Panc1 (cell line): Measurements from ENCODE around the gene EYS. TPM values are rescaled to one million over a fixed set of nuclear protein-coding genes. Genes with fewer than 3 reads are reported as not detected.

Experiments used
- ATAC-seq: fragments of 200-7000 bp; cut with Tn5 transposase; 2 replicates; pipeline ENCODE4 v1.9.1; 2020; ENCODE audit warnings: mild to moderate bottlenecking, moderate library complexity
- Bru-seq: library from RNA; stranded (reverse); fragments of 400-500 nt; gene quantifications from one replicate; lab custom pipeline; 2021; lab: Mats Ljungman, UMichigan
- BruChase-seq, 2 experiments: library from RNA; stranded (reverse); fragments of 400-500 nt; gene quantifications; one replicate each; lab custom pipeline; 2021; lab: Mats Ljungman, UMichigan
- BruUV-seq: library from RNA; stranded (reverse); fragments of 400-500 nt; replicated peaks from 2 replicates; lab custom pipeline; 2021; lab: Mats Ljungman, UMichigan
- CTCF ChIA-PET: fragments of 300-600 bp; sonication (Branson Sonifier 250); formaldehyde crosslinking; loops from one replicate; lab custom pipeline; 2022; ENCODE audit warnings: antibody characterized with exemption; lab: Charles Lee
- POLR2A ChIA-PET: fragments of 300-600 bp; sonication (Branson Sonifier 250); formaldehyde crosslinking; loops from one replicate; lab custom pipeline; 2022; ENCODE audit warnings: antibody characterized with exemption; lab: Charles Lee
- DNase-seq: peaks from one replicate; pipeline ENCODE4 v3.0.0-alpha.2; 2010; ENCODE audit warnings: low read depth, low spot score
- H3K27ac ChIP-seq: 2 replicates; pipeline ENCODE4 v1.5.1; 2011; ENCODE audit warnings: mild to moderate bottlenecking, low read length, inconsistent platforms
- H3K27me3 ChIP-seq: fragments of 200-500 bp; sonication (Bioruptor generic); 2 replicates; pipeline ENCODE4 v1.6.0; 2014; ENCODE audit warnings: low read length, inconsistent platforms; ENCODE audit not compliant: control insufficient read depth, insufficient read depth
- H3K36me3 ChIP-seq: fragments of 200-500 bp; sonication (Bioruptor generic); 2 replicates; pipeline ENCODE4 v1.5.1; 2014; ENCODE audit warnings: inconsistent platforms, mild to moderate bottlenecking, low read length, moderate library complexity; ENCODE audit not compliant: control insufficient read depth, insufficient read depth
- H3K4me1 ChIP-seq: 2 replicates; pipeline ENCODE4 v1.5.1; 2011; ENCODE audit warnings: inconsistent platforms, mild to moderate bottlenecking, low read length, moderate library complexity; ENCODE audit not compliant: control insufficient read depth, insufficient read depth
- H3K4me3 ChIP-seq, 2 experiments: 2 replicates each; pipeline ENCODE4 v1.5.1; 2011 to 2012; ENCODE audit warnings: low read depth in 2 of 2, low read length in 2 of 2, mild to moderate bottlenecking in 2 of 2, inconsistent platforms in 1 of 2, moderate library complexity in 1 of 2
- H3K9me3 ChIP-seq: fragments of 200-500 bp; sonication (Bioruptor generic); 2 replicates; pipeline ENCODE4 v1.5.1; 2014; ENCODE audit warnings: low read depth, mild to moderate bottlenecking, inconsistent platforms, low read length, moderate library complexity; ENCODE audit not compliant: control insufficient read depth, insufficient read depth
- POLR2AphosphoS5 ChIP-seq: IDR thresholded peaks from 2 replicates; pipeline ENCODE4 v1.6.1; 2012; ENCODE audit warnings: mild to moderate bottlenecking, low read depth, low read length, moderate library complexity
- SIN3A ChIP-seq: IDR thresholded peaks from 2 replicates; pipeline ENCODE4 v1.6.1; 2012; ENCODE audit warnings: low read depth, mild to moderate bottlenecking, low read length, moderate library complexity, borderline replicate concordance; ENCODE audit not compliant: insufficient read depth
- TCF7L2 ChIP-seq: IDR thresholded peaks from 2 replicates; pipeline ENCODE4 v1.6.1; 2011; ENCODE audit warnings: mild to moderate bottlenecking, low read depth, low read length, inconsistent platforms
- in situ Hi-C: cut with HindIII; loops from 2 replicates; pipeline ENCODE4 v1.10.0; 2016; ENCODE audit warnings: low sequenced_read_pairs, low pct_unique_long_range_greater_than_20kb
- intact Hi-C: fragments of 100-400 bp; cut with micrococcal nuclease; formaldehyde crosslinking; loops from one replicate; pipeline ENCODE4 v1.10.0; 2022; ENCODE audit not compliant: unreplicated experiment
- long read RNA-seq: library from polyadenylated mRNA; unstranded; transcript quantifications from one replicate; pipeline ENCODE4 v2.0.0, GENCODE V29; 2021; ENCODE audit not compliant: unreplicated experiment
- polyA plus RNA-seq: library from polyadenylated mRNA; unstranded; fragments of >200 nt; gene quantifications from one replicate; pipeline ENCODE4 v1.2.1, GENCODE V29; 2012; ENCODE audit warnings: missing spikeins; ENCODE audit not compliant: insufficient read length
- total RNA-seq: library from RNA; stranded (reverse); gene quantifications from one replicate; pipeline ENCODE4 v1.2.1, GENCODE V29; 2021; ENCODE audit not compliant: unreplicated experiment
- TF ChIP-seq, protein P1 (sequence below): fragments of 450-650 bp; IDR thresholded peaks from 2 replicates; pipeline ENCODE4 v1.5.1; 2017; ENCODE audit warnings: mild to moderate bottlenecking
- TF ChIP-seq, protein P2 (sequence below), 2 experiments: IDR thresholded peaks; 2 replicates each; pipeline ENCODE4 v1.6.1; 2011 to 2012; ENCODE audit warnings: low read depth in 2 of 2, control low read depth in 1 of 2, low read length in 1 of 2, mild to moderate bottlenecking in 1 of 2, moderate library complexity in 1 of 2; ENCODE audit not compliant: insufficient read depth in 1 of 2

EYS gene
- total RNA-seq, result not detected
- polyA plus RNA-seq, result not detected
- Bru-seq, nascent RNA, result percentile 2 among the genes with signal in this experiment
- percentile 1 among the genes with signal in this experiment for BruChase-seq, experiment 1, labeled RNA remaining after a 2-hour chase
- BruChase-seq, experiment 2, labeled RNA remaining after a 6-hour chase, result percentile 1 among the genes with signal in this experiment
- long read RNA-seq, partial matches to known transcripts, result 0 of 1 reads
- long read RNA-seq, other reads (novel, unspliced or antisense), result 1 of 1 reads

DNA sequence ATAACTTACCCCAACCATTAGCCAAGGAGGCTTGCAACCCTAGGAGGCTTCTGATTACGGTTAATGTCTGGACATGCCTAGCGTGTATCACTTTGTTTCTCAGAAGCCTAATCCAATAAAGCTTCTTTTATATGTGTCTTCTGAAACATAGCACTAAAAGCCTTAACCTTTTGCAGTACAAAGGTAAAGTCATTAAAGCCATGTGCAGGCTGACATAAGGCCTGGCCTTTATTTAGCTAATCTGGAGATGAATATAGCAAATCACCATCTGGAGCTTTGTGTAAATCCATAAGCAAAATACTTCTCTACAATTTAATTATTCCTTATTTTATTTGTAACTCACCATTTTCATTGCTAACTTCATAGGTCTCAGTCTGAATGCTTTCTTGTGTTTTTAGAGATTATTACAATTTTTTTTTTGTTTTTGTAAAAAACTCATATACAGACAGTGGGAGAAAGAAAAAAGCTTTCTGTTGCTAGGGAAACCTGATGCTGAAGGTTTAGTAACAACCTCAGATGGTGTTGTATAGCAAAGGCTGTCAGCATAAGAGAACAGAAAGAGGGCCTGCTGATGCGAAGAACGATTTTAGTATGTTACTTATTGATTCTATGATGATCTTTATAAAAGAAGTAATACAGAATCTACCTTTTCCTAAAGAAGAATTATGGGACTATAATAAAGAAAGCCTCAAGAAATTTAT is at the start of gene EYS:
Gene EYS, minus strand, starts transcription at position 101 of the 701 bp plus-strand sequence. CDS start 211,816 bp downstream, outside the sequence.
- no peak for DNase-seq
- in situ Hi-C loops, result no loop called here
- H3K9me3 ChIP-seq, result no peaks in the 10 kb centered on the region
- POLR2A ChIA-PET, result no interaction called here
- no peaks in the 10 kb centered on the region for H3K27me3 ChIP-seq
- H3K4me3 ChIP-seq, result no peak within 1 kb of the TSS
- no peaks in the 10 kb centered on the region for H3K36me3 ChIP-seq
- BruUV-seq, result no TSS peak
- H3K27ac ChIP-seq, result no peak within 1 kb of the TSS
- CTCF ChIA-PET, result no interaction called here
- ATAC-seq, result no peak
- TF ChIP-seq TCF7L2 (no peak), POLR2AphosphoS5 (no peak), SIN3A (no peak)
- TF ChIP-seq, protein P1, sequence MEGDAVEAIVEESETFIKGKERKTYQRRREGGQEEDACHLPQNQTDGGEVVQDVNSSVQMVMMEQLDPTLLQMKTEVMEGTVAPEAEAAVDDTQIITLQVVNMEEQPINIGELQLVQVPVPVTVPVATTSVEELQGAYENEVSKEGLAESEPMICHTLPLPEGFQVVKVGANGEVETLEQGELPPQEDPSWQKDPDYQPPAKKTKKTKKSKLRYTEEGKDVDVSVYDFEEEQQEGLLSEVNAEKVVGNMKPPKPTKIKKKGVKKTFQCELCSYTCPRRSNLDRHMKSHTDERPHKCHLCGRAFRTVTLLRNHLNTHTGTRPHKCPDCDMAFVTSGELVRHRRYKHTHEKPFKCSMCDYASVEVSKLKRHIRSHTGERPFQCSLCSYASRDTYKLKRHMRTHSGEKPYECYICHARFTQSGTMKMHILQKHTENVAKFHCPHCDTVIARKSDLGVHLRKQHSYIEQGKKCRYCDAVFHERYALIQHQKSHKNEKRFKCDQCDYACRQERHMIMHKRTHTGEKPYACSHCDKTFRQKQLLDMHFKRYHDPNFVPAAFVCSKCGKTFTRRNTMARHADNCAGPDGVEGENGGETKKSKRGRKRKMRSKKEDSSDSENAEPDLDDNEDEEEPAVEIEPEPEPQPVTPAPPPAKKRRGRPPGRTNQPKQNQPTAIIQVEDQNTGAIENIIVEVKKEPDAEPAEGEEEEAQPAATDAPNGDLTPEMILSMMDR, result no peak
- TF ChIP-seq, protein P2, sequence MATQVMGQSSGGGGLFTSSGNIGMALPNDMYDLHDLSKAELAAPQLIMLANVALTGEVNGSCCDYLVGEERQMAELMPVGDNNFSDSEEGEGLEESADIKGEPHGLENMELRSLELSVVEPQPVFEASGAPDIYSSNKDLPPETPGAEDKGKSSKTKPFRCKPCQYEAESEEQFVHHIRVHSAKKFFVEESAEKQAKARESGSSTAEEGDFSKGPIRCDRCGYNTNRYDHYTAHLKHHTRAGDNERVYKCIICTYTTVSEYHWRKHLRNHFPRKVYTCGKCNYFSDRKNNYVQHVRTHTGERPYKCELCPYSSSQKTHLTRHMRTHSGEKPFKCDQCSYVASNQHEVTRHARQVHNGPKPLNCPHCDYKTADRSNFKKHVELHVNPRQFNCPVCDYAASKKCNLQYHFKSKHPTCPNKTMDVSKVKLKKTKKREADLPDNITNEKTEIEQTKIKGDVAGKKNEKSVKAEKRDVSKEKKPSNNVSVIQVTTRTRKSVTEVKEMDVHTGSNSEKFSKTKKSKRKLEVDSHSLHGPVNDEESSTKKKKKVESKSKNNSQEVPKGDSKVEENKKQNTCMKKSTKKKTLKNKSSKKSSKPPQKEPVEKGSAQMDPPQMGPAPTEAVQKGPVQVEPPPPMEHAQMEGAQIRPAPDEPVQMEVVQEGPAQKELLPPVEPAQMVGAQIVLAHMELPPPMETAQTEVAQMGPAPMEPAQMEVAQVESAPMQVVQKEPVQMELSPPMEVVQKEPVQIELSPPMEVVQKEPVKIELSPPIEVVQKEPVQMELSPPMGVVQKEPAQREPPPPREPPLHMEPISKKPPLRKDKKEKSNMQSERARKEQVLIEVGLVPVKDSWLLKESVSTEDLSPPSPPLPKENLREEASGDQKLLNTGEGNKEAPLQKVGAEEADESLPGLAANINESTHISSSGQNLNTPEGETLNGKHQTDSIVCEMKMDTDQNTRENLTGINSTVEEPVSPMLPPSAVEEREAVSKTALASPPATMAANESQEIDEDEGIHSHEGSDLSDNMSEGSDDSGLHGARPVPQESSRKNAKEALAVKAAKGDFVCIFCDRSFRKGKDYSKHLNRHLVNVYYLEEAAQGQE (IDR thresholded peaks at IDR 0.05; ENCODE audit: insufficient read depth in 1 of 2, low read depth in 2 of 2, low read length in 1 of 2), result no peak
- H3K4me1 ChIP-seq, result no peaks in the 10 kb centered on the region
- intact Hi-C loops, result no loop called here

DNA sequence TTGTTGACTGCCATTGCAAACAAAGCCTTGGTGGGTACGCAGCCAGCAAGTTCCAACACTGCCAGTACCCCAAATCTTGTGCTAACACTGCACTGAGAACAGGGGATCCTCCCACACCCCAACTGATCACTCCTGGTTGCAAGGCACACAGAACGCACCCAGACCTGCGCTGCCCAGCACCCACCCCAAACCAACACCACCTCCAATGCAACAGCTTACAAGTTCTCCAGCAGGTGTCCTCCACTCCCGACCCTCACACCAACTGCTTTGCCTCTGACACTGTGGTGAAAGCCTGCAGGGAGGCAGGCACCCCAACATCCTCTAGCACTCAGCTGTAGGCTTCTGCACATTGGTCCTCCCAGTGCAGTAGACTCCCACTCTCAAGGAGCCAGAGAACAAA is 39.3 kb upstream of the EYS start:
- Histone ChIP-seq H3K4me3 (no peak overlapping the region), H3K27ac (no peak overlapping the region), H3K27me3 (no peaks in the 10 kb centered on the region), H3K4me1 (no peaks in the 10 kb centered on the region), H3K9me3 (no peaks in the 10 kb centered on the region), H3K36me3 (no peaks in the 10 kb centered on the region)
- TF ChIP-seq SIN3A (no peak), TCF7L2 (no peak), POLR2AphosphoS5 (no peak)
- TF ChIP-seq, protein P1, result no peak
- TF ChIP-seq, protein P2 (IDR thresholded peaks at IDR 0.05; ENCODE audit: insufficient read depth in 1 of 2, low read depth in 2 of 2, low read length in 1 of 2), result no peak
- intact Hi-C loops, result no loop called here
- ATAC-seq (no peak), DNase-seq (no peak)
- in situ Hi-C loops, result no loop called here
- ChIA-PET CTCF (no interaction called here), POLR2A (no interaction called here)
- no TSS peak for BruUV-seq
